Hematopoietic multipotent progenitor cell treated with erythropoietin and hydrocortisone succinate and interleukin-3 and kit ligand, for 6 days (in vitro differentiated cells): Measurements from ENCODE around the gene PLCB3.
A peak's percentile ranks its signal among the peaks of the same experiment; 100 is the strongest.
"Not testable (repeated sequence)": the region's sequence is repeated elsewhere in the genome, so short reads cannot be mapped to it uniquely, and the experiment has no call there.

Source experiments
- DNase-seq: peaks from one replicate; pipeline ENCODE4 v3.0.0-alpha.2; 2015

Gene PLCB3

GRCh38 chr11:64306563-64306875, 55.2 kb downstream of the PLCB3 start:
- DNase-seq: no peak

DNA sequence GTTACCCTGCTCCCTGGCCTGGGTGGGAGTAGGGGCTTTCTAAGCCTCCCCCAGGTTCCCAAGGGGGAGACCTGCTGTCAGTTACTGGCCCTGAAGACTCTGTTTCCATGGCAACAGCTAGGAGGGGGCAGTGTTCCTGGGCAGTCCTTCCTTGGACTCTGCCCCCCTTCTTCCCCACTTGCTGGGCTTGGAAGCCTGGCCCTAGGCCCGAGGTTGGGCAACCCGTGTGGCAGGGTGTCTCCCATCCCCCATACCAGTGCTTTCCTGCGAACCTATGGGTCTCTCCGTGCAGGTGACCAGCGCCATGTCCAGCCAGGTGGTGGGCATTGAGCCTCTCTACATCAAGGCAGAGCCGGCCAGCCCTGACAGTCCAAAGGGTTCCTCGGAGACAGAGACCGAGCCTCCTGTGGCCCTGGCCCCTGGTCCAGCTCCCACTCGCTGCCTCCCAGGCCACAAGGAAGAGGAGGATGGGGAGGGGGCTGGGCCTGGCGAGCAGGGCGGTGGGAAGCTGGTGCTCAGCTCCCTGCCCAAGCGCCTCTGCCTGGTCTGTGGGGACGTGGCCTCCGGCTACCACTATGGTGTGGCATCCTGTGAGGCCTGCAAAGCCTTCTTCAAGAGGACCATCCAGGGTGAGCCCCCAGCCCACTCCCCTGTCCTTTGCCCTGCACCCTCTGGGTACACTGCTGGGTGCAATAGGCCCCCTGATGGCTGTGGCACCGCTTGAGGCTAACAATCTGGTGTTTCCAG, 55.7 kb downstream of the PLCB3 start:
- peak; percentile 54 for DNase-seq

DNA sequence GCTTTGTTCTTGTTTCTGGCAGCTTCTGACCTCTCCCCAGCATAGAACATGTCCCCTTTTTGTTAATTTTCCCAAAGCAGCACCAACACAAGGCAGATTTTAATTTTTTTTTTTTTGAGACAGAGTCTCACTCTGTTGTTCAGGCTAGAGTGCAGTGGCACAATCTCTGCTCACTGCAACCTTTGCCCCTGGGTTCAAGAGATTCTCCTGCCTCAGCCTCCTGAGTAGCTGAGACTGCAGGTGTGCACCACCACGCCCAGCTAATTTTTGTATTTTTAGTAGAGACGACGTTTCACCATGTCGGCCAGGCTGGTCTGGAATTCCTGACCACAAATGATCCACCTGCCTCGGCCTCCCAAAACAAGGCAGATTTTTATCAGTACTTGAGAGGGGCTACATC, 56.5 kb downstream of the PLCB3 start:
- DNase-seq: not testable (repeated sequence)

- no peak for DNase-seq
Measured at GRCh38 chr11:64312947-64313346, 61.6 kb downstream of the PLCB3 start.

GRCh38 chr11:64313491-64314145, 62.3 kb downstream of the PLCB3 start:
- no peak for DNase-seq

DNA sequence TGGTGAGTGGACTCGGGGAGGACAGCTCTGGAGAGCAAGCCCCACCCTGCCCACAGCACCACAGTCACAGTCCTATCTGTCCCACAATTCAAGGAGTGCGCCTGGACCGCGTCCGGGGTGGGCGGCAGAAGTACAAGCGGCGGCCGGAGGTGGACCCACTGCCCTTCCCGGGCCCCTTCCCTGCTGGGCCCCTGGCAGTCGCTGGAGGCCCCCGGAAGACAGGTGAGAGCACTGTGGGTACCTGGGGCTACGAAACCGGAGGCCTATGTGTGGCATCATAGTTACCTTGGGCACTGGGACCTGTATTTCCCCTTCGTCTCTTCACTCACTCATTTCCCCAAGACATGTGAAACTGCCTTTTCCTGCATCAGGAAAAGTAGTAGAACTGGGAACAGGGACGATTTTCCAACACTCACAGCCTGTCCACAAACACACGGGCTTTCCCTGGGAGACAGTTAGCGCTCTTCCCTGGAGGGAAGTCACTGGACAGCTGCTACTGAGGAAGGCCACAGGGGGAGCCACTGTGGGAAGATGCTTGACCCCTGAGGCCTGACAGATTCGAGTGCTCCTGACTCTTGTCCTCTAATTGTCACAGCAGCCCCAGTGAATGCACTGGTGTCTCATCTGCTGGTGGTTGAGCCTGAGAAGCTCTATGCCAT, 62.9 kb downstream of the PLCB3 start:
- no peak for DNase-seq

DNA sequence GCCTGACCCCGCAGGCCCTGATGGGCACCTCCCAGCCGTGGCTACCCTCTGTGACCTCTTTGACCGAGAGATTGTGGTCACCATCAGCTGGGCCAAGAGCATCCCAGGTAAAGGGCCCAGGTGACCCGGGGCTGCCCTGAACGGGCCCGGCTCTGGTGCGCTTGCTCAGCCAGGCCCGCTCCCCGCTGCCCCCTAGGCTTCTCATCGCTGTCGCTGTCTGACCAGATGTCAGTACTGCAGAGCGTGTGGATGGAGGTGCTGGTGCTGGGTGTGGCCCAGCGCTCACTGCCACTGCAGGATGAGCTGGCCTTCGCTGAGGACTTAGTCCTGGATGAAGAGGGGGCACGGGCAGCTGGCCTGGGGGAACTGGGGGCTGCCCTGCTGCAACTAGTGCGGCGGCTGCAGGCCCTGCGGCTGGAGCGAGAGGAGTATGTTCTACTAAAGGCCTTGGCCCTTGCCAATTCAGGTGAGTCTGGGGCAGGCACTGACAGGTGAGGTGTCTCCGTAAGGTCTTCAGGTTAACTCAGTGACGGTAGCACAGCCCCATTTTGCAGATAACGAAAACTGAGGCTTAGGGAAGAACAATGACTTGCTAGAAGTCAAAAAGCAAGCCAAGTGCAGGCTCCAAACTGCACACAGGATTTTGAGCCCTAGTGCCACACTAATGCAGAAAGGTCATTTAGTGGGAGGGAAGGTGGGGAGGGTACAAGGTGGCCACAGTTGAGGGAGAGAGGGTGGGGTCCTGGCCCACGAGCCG, 63.7 kb downstream of the PLCB3 start:
- no peak for DNase-seq

DNA sequence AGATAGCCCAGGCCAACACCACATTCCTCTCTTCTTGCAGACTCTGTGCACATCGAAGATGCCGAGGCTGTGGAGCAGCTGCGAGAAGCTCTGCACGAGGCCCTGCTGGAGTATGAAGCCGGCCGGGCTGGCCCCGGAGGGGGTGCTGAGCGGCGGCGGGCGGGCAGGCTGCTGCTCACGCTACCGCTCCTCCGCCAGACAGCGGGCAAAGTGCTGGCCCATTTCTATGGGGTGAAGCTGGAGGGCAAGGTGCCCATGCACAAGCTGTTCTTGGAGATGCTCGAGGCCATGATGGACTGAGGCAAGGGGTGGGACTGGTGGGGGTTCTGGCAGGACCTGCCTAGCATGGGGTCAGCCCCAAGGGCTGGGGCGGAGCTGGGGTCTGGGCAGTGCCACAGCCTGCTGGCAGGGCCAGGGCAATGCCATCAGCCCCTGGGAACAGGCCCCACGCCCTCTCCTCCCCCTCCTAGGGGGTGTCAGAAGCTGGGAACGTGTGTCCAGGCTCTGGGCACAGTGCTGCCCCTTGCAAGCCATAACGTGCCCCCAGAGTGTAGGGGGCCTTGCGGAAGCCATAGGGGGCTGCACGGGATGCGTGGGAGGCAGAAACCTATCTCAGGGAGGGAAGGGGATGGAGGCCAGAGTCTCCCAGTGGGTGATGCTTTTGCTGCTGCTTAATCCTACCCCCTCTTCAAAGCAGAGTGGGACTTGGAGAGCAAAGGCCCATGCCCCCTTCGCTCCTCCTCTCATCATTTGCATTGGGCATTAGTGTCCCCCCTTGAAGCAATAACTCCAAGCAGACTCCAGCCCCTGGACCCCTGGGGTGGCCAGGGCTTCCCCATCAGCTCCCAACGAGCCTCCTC, 64.6 kb downstream of the PLCB3 start:
- not testable (repeated sequence) for DNase-seq

DNA sequence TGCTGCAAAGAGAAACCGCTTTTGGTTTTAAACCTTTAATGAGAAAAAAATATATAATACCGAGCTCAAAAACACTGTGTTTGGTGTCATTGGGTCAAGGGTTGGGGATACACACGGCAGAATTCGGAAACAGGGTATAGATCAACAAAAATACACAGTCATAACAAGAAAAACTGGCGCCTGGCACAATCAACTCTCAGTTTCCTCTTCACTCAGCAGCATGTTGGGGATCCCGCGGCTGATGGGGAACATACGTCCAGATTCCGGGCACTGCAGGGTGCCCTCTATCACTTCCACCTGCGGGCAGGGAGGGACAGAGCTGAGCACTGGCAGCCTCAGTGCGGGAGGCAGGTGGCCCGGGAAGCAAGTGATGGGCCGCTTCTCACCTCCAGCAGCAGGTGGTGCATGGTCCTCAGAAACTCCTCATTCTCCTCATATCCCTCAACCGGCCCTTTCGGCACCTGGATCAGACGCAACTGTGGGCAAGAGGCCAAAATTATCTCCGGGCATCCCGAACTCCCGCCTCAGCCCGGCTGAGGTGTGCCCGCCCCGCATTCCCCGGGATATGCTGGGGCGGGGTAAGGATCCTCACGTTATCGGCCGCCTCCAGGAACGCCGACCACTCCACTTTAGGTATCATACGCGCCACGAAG, 65.5 kb downstream of the PLCB3 start:
- DNase-seq: peak; percentile 51

- DNase-seq: peak; percentile 100
Measured at GRCh38 chr11:64317325-64317960, 66.1 kb downstream of the PLCB3 start, which contains the start of gene TRMT112. Gene TRMT112, minus strand, starts transcription at chr11:64317559. Its CDS starts 33 bp downstream, at chr11:64317526.

GRCh38 chr11:64317961-64318765, 66.8 kb downstream of the PLCB3 start, which contains the start of gene PRDX5:
Gene PRDX5, plus strand, starts transcription at chr11:64318121. Its CDS starts 95 bp downstream, at chr11:64318216.
- DNase-seq: peak; percentile 99
